HepG2 (cell line): ENCODE data around the gene ARID1A. TPM values are rescaled to one million over a fixed set of nuclear protein-coding genes. Genes with fewer than 3 reads are reported as not detected.

ENCODE experiments used
- ATAC-seq: fragments of 200-7000 bp; cut with Tn5 transposase; 3 replicates; pipeline ENCODE4 v1.9.1; 2020; ENCODE audit warnings: mild to moderate bottlenecking, moderate library complexity
- BruUV-seq: library from RNA; stranded (reverse); fragments of 400-500 nt; replicated peaks from 2 replicates; lab custom pipeline; 2021; lab: Mats Ljungman, UMichigan
- CTCF ChIA-PET: fragments of 300-600 bp; formaldehyde crosslinking; extraction: SDS; loops from one replicate; lab custom pipeline; 2021; ENCODE audit warnings: low total read pairs, inconsistent platforms, low intra/inter-chr PET ratio; lab: Yijun Ruan, JAX
- POLR2A ChIA-PET: fragments of 350-600 bp; sonication (Branson Sonifier 250); formaldehyde crosslinking; loops from one replicate; lab custom pipeline; 2020; ENCODE audit warnings: antibody characterized with exemption, inconsistent platforms; lab: Yijun Ruan, JAX
- DNase-seq: peaks from one replicate; pipeline ENCODE4 v3.0.0-alpha.2; 2015; ENCODE audit warnings: low spot score
- FAIRE-seq: peaks from 3 replicates; lab custom pipeline; 2011; peaks lifted over from hg19 to GRCh38; lab: Jason Lieb, UNC
- H2AFZ ChIP-seq: one replicate; pipeline ENCODE4 v1.6.1; 2011; ENCODE audit warnings: low read length, inconsistent platforms
- H3K27ac ChIP-seq: fragments of 300-600 bp; 3 replicates; pipeline ENCODE4 v1.8.0; 2011; ENCODE audit warnings: mixed run types, mild to moderate bottlenecking, mixed read lengths, low read length, inconsistent platforms; ENCODE audit not compliant: insufficient read depth; ENCODE audit errors: extremely low read length
- H3K27me3 ChIP-seq, 2 experiments: fragments of 200-600 bp in 1 of 2; 2 replicates in 1 of 2; 3 replicates in 1 of 2; pipeline versions ENCODE4 v1.6.0 to v1.8.0; 2011; ENCODE audit warnings: low read length in 2 of 2, mild to moderate bottlenecking in 2 of 2, moderate library complexity in 2 of 2, inconsistent platforms in 1 of 2; ENCODE audit not compliant: insufficient read depth in 2 of 2, control insufficient read depth in 1 of 2
- H3K36me3 ChIP-seq, 2 experiments: fragments of 200-600 bp in 1 of 2; replicated peaks in 1 of 2; 2 replicates in 1 of 2; 3 replicates in 1 of 2; pipeline versions ENCODE4 v1.5.1 to v1.8.0; 2011; ENCODE audit warnings: low read length in 2 of 2, inconsistent platforms in 1 of 2; ENCODE audit not compliant: insufficient read depth in 2 of 2, control insufficient read depth in 1 of 2
- H3K4me1 ChIP-seq: 2 replicates; pipeline ENCODE4 v1.5.1; 2012; ENCODE audit warnings: low read length, inconsistent platforms; ENCODE audit not compliant: insufficient read depth
- H3K4me2 ChIP-seq: 2 replicates; pipeline ENCODE4 v1.6.0; 2011; ENCODE audit warnings: low read depth, low read length, inconsistent platforms
- H3K4me3 ChIP-seq, 3 experiments: fragments of 200-600 bp in 1 of 3; sonication (generic), shearing (Covaris generic) in 1 of 3; replicated peaks in 1 of 3; 2 replicates each; pipeline ENCODE4 v1.5.1; 2011 to 2016; ENCODE audit warnings: low read length in 3 of 3, inconsistent platforms in 2 of 3, low read depth in 2 of 3, mild to moderate bottlenecking in 2 of 3, control low read depth in 1 of 3, mixed read lengths in 1 of 3; ENCODE audit not compliant: insufficient read depth in 1 of 3
- H3K79me2 ChIP-seq: one replicate; pipeline ENCODE4 v1.6.1; 2011; ENCODE audit warnings: low read length, inconsistent platforms; ENCODE audit not compliant: insufficient read depth
- H3K9ac ChIP-seq: 2 replicates; pipeline ENCODE4 v1.6.0; 2011; ENCODE audit warnings: mild to moderate bottlenecking, low read depth, low read length, inconsistent platforms; ENCODE audit not compliant: insufficient read depth
- H3K9me3 ChIP-seq: 2 replicates; pipeline ENCODE4 v1.5.1; 2012; ENCODE audit warnings: mild to moderate bottlenecking, low read length
- H4K20me1 ChIP-seq: 2 replicates; pipeline ENCODE4 v1.6.0; 2011; ENCODE audit warnings: inconsistent platforms, mild to moderate bottlenecking, low read length, moderate library complexity; ENCODE audit not compliant: insufficient read depth
- HOXA5 ChIP-seq: sonication (generic); formaldehyde crosslinking; IDR thresholded peaks from 2 replicates; pipeline ENCODE4 v1.4.0; 2020; ENCODE audit warnings: missing genetic modification reagents
- KDM5A ChIP-seq: fragments of 200-600 bp; sonication (generic); IDR thresholded peaks from 2 replicates; pipeline ENCODE4 v1.7.0; 2018; ENCODE audit warnings: antibody characterized with exemption, mild to moderate bottlenecking, low read length, borderline replicate concordance
- MAFF ChIP-seq: IDR thresholded peaks from 2 replicates; pipeline ENCODE4 v1.6.1; 2011; ENCODE audit warnings: low read depth, low read length, improper control_type of control experiment
- MAFK ChIP-seq, 2 experiments: IDR thresholded peaks in 1 of 2; conservative IDR thresholded peaks in 1 of 2; 2 replicates each; pipeline ENCODE4 v1.6.1; 2011; ENCODE audit warnings: improper control_type of control experiment in 2 of 2, low read length in 2 of 2
- MYC ChIP-seq: sonication (generic); formaldehyde crosslinking; IDR thresholded peaks from 2 replicates; pipeline ENCODE4 v1.9.0; 2021; ENCODE audit warnings: missing genetic modification reagents, borderline replicate concordance
- NFYC ChIP-seq: IDR thresholded peaks from 2 replicates; pipeline ENCODE4 v1.6.1; 2016; ENCODE audit warnings: missing genetic modification reagents, missing compliant biosample characterization
- ZNF256 ChIP-seq: sonication (generic); formaldehyde crosslinking; conservative IDR thresholded peaks from 2 replicates; pipeline ENCODE4 v1.4.0; 2020; ENCODE audit warnings: missing genetic modification reagents
- WGBS: methylation state at CpG from one replicate; pipeline ENCODE4 v1.1.6; 2017; ENCODE audit warnings: low lambda C conversion rate; 5-methylcytosine and 5-hydroxymethylcytosine counted together
- in situ Hi-C: cut with HindIII; loops from 2 replicates; pipeline ENCODE4 v1.10.0; 2017; ENCODE audit warnings: low pct_unique_long_range_greater_than_20kb; ENCODE audit not compliant: extremely low pct_ligation_motif_present
- intact Hi-C: fragments of 100-400 bp; cut with micrococcal nuclease; formaldehyde crosslinking; loops from one replicate; pipeline ENCODE4 v1.10.0; 2022; ENCODE audit not compliant: unreplicated experiment
- polyA plus RNA-seq, 8 experiments: library from polyadenylated mRNA; depleted of rRNA in 3 of 8; stranded (reverse) in 7 of 8; unstranded in 1 of 8; fragments of >200 nt; fragmentation: Illumina TruSeq in 4 of 8; extraction: Trizol in 4 of 8; gene quantifications; 2 replicates each; pipeline versions ENCODE4 v1.2.1 to v1.2.3, GENCODE V29; 2011 to 2016; ENCODE audit warnings: low read depth in 4 of 8, missing spikeins in 1 of 8, mixed read lengths in 1 of 8; ENCODE audit not compliant: insufficient read depth in 1 of 8
- total RNA-seq, 5 experiments: library from RNA; depleted of rRNA; stranded (reverse); fragments of >200 nt; fragmentation: Illumina TruSeq; extraction: Trizol; gene quantifications; 2 replicates each; pipeline ENCODE4 v1.2.3, GENCODE V29; 2016; ENCODE audit warnings: low read depth in 1 of 5
- TF ChIP-seq, protein P1 (sequence below): fragments of 450-650 bp; IDR thresholded peaks from 2 replicates; pipeline ENCODE4 v1.6.1; 2016

ARID1A gene
- total and polyA plus RNA-seq, 2 of the 13 experiments (the other 11 are each of a cell fraction or from before 2014, with no cell fraction given): 11.9 to 15.9 TPM

GRCh38 chr1:26792924-26793323 lies 97.1 kb downstream of the ARID1A start:
- ChIA-PET POLR2A (no interaction called here), CTCF (no interaction called here)
- Histone ChIP-seq H3K27ac (no peak overlapping the region), H3K9ac (no peak overlapping the region), H3K27me3 (no peaks in the 10 kb centered on the region; a peak in 1 of 5 replicates), H3K4me2 (no peak overlapping the region), H4K20me1 (no peaks in the 10 kb centered on the region), H3K9me3 (no peaks in the 10 kb centered on the region), H3K4me1 (peaks cover 20% of the 10 kb centered on the region), H3K36me3 (peaks cover 0 to 19% of the 10 kb centered on the region in 2 experiments; a peak in 3 of 5 replicates), H2AFZ (no peak overlapping the region), H3K79me2 (peaks cover 6% of the 10 kb centered on the region), H3K4me3 (no peak overlapping the region)
- WGBS: 98% methylated on average over 2 of the region's 2 CpGs
- in situ Hi-C loops: no loop called here
- DNase-seq (no peak), ATAC-seq (no peak), FAIRE-seq (no peak)
- no TSS peak for BruUV-seq
- intact Hi-C loops: no loop called here
- no peak for TF ChIP-seq HOXA5 (CRISPR knock-in tag)
- TF ChIP-seq NFYC: no peak
- TF ChIP-seq, protein P1, sequence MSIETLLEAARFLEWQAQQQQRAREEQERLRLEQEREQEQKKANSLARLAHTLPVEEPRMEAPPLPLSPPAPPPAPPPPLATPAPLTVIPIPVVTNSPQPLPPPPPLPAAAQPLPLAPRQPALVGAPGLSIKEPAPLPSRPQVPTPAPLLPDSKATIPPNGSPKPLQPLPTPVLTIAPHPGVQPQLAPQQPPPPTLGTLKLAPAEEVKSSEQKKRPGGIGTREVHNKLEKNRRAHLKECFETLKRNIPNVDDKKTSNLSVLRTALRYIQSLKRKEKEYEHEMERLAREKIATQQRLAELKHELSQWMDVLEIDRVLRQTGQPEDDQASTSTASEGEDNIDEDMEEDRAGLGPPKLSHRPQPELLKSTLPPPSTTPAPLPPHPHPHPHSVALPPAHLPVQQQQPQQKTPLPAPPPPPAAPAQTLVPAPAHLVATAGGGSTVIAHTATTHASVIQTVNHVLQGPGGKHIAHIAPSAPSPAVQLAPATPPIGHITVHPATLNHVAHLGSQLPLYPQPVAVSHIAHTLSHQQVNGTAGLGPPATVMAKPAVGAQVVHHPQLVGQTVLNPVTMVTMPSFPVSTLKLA: no peak
- TF ChIP-seq MAFK (conservative IDR thresholded peaks at IDR 0.05 in 1 of 2, IDR thresholded peaks at IDR 0.05 in 1 of 2; ENCODE audit: low read length in 2 of 2): peak; percentile 28 to 39; a peak in 2 of 4 replicates
- 0 out of 2 replicates have a peak, but pooled peaks have one; percentile 4 for TF ChIP-seq MAFF
- TF ChIP-seq KDM5A: no peak
- no peak for TF ChIP-seq MYC (CRISPR knock-in tag)
- no peak for TF ChIP-seq ZNF256 (CRISPR knock-in tag)
